Measurements from ENCODE around the gene ANKRD7.
A peak's percentile ranks its signal among the peaks of the same experiment; 100 is the strongest.

The ANKRD7 gene

GRCh38 chr7:118280319-118281012 lies 56.0 kb downstream of the ANKRD7 start:
- TF ChIP-seq CTCF (conservative IDR thresholded peaks at IDR 0.05) = no peak
- peak overlapping the region; percentile 83 for H3K27ac ChIP-seq

- TF ChIP-seq CTCF (conservative IDR thresholded peaks at IDR 0.05) = no peak
- H3K27ac ChIP-seq = peak overlapping the region; percentile 83
Measured at GRCh38 chr7:118281196-118281595, 56.7 kb downstream of the ANKRD7 start.

GRCh38 chr7:118285358-118285757 lies 60.9 kb downstream of the ANKRD7 start:
- no peak overlapping the region for H3K27ac ChIP-seq
- no peak for TF ChIP-seq CTCF (conservative IDR thresholded peaks at IDR 0.05)

- H3K27ac ChIP-seq = no peak overlapping the region
- TF ChIP-seq CTCF (conservative IDR thresholded peaks at IDR 0.05) = no peak
Measured at GRCh38 chr7:118286131-118286530, 61.6 kb downstream of the ANKRD7 start.

DNA sequence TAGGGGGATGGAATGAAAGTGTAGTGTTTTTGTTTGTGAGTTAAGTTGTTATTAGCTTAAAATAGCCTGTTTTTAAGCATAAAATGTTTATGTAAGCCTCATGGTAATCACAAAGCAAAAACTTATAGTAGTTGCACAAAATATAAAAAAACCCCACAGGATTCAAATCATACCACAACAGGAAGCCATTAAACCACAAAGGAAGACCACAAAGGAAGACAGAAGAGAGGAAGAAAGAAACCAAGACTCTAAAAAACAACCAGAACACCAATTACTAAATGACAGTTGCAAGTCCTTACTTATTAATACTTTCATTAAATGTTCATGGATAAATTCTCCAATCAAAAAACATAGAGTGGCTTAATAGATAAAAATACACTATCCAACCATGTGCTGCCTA lies 63.6 kb downstream of the ANKRD7 start:
- H3K27ac ChIP-seq = no peak overlapping the region
- TF ChIP-seq CTCF (conservative IDR thresholded peaks at IDR 0.05) = no peak

DNA sequence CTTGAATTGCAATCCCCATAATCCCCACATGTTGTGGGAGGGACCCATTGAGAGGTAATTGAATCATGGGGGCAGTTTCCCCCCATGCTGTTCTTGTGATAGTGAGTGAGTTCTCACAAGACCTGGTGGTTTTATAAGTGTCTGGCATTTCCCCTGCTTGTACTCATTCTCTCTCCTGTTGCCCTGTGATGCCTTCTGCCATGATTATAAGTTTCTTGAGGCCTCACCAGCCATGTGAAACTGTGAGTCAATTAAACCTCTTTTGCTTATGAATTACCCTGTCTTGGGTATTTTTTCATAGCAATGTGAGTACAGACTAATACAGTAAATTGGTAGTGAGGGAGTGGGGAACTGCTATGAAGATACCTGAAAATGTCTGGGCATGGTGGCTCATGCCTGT lies 65.0 kb downstream of the ANKRD7 start:
- no peak overlapping the region for H3K27ac ChIP-seq
- no peak for TF ChIP-seq CTCF (conservative IDR thresholded peaks at IDR 0.05)

Data from VCaP (cell line).